ENCODE results near the gene SCUBE3.

SCUBE3 gene

GRCh38 chr6:35181933-35182612 is 31.7 kb upstream of the SCUBE3 start:
- DNase-seq: no peak

GRCh38 chr6:35183281-35183680 is 30.5 kb upstream of the SCUBE3 start:
- DNase-seq: no peak

DNA sequence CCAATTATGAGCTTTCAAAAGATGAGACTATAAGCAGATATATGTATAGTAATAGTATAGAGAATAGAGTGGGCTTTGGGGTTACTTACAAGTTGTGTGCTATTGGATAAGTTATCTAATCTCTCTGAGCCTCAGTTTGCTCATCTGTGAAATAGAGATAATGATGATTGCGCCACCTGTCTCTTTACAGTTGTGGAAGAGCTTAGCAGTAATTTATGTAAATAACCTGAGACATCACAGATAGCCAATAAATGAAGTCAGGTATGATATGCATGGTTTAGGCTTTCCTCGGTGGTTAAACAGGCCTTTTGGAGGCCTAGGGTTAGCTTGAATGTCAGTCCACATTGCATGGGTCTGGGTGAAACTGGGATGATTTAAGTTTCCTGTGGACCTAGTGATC is 29.8 kb upstream of the SCUBE3 start:
- no peak for DNase-seq

DNA sequence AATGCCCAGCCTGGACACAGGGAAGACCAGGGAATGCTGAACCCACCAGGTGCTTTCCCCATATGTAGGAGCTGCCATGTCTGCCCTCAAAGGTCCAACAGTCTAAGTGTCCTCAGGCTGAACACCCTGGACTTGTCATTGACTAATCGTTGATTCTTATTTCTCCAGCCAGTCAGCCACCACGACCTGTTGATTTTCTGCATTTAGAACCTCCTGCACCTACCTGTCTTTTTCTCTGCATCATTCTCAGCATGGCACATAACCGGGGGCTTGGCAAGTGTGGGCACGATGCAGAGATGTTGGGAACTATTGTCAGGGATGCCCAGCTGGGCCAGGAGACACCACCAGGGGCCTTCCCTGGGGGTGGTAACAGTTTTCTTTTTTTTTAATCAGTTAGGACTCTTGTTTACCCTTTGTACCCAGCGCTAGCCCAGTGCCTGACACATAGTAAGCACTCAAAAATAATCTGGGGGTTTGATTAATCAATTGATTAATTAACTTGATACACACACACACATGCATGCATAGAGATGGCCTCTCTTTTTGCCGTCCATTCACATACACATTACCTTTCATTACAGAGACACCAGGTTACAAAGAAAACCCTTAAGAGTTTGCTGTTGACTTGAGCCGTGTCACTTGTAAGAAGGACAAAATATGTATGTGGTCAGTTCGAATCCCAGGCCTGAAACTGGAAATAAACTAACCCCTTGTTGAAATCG is 29.0 kb upstream of the SCUBE3 start:
- DNase-seq: no peak

GRCh38 chr6:35185302-35185681 is 28.5 kb upstream of the SCUBE3 start:
- no peak for DNase-seq

GRCh38 chr6:35185971-35186370 is 27.8 kb upstream of the SCUBE3 start:
- no peak for DNase-seq

GRCh38 chr6:35186571-35186970 is 27.2 kb upstream of the SCUBE3 start:
- no peak for DNase-seq

DNA sequence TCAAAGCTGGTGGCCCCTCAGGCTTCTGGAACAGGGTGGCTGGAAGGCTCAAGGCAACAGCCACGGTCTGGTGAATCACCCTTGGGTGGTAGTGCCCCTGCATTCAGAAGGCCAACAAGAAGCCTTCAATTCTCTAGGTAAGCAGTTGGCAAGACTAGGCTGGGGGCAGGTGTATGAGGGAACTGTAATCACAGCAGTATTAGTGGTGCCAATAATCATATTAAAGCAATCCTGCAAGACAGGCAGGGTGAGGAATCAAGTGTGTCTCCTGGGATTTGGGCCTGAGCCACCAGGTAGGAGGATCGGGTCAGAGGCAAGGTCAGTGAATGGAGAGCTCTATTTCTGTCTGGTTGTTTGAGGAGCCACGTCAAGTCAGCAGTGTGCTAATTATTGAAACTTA is 24.9 kb upstream of the SCUBE3 start:
- no peak for DNase-seq

- DNase-seq: no peak
These were observed 23.4 kb upstream of the SCUBE3 start for GRCh38 chr6:35190306-35190705.

- no peak for DNase-seq
These were observed 21.9 kb upstream of the SCUBE3 start for GRCh38 chr6:35191889-35192288.

GRCh38 chr6:35192301-35192860 is 21.4 kb upstream of the SCUBE3 start:
- no peak for DNase-seq

DNA sequence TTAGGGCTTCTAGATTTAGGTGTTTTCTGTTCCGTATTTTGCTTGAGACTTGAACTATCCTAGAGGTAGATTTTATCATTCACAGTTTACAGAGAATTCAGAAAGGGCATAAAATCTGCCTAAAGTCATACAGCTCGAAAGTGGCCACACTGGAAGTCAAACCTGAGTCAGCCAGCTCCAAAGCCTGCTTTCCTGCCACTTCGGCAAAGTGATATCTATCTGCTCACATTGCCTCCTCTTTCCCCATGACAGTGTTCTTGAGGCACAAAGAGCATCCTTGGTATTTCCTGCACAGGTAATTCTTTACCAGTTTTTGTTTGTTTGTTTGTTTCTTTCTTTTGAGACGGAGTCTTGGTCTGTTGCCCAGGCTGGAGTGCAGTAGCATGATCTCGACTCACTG is 19.4 kb upstream of the SCUBE3 start:
- no peak for DNase-seq

DNA sequence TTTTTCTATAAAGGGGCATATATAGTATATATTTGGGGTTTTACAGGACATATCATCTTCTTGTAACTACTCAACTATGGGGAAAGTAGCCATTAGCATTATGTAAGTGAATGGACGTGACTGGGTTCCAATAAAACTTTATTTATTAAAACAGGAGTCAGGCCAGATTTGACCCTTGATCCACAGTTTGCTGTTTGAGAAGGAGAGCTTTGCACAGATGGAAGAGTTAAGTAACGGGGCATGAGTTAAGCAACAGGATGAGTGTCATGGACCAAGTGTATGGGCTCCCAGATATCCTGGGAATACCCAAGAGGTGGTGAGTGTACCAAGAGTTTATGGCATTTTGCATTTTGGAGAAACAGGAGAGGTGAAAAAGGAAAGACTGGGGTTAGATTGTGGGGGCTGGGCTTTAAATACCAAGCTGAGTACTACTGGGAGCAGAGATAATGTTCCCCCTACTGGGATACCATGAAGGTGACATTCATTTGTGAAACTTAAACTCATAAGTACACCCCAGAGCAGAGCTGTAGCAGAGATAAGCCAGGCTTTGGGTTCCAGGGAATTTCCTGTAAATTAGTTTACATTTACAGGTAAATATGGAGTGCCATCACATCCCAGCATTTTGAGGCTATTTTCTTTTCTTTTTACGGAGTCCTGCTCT is 18.5 kb upstream of the SCUBE3 start:
- DNase-seq: no peak

DNA sequence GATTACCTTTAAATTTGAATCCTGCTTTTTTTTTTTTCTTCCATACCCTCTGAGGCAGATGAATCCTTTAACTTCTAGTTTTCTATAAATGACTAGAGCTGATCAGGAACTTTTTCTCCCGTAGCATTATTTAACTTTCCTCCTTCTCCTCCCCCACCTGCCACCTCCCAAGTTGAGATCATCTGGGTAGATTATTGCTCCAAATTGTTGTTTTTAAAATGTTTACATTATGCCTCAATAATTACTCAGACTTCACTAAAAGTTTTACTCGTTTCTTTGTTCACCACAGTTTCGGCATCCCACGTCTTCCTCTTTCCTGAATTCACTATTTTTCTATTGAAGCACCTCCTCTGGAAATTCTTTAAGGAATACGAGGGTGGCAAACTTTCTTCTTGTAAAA is 16.6 kb upstream of the SCUBE3 start:
- no peak for DNase-seq

DNA sequence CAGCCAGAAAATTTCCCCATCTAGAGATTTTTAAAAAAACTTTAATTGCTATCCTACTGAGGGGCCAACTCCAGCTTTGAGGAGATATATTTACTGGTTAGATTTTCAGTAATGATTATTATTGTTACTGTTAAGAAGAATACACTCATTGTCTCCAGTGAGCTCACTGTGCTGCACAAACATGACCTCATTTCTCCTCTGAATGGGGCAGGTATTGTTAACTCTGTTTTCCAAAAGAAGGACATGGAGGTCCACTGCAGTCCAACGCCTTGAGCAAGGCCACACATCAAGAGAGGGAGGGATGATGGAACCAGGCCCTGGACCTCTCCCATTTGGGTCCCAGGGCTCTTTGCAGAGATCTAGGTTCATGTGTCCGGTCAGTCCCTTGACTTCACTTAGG is 13.9 kb upstream of the SCUBE3 start:
- DNase-seq: no peak

- DNase-seq: no peak
These were observed 11.7 kb upstream of the SCUBE3 start for GRCh38 chr6:35202066-35202546.

DNA sequence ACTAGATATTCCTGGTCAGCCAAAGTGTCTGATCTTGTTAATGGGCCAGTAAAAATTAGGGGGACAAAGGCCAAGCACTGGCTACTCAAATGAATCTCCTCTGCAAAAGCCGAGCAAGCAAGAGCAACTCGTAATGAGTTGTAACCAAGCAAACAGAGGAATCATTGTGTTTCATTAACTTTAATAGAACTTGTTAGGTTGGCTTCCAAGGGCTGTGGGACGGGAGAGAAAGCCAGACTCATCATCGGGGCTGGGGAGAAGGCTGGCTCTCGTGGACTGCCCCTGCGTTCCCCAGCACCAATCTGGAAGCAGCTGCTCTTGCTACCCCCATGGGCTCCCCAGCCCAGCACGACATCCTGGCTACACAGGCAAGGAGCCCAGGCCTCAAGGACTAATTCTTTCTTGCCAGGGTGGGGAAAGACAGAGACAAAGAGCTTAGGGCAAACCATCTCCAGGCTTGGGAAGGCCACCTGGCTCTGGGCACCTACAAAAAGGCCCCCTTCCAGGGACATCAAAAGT is 10.5 kb upstream of the SCUBE3 start:
- no peak for DNase-seq

DNA sequence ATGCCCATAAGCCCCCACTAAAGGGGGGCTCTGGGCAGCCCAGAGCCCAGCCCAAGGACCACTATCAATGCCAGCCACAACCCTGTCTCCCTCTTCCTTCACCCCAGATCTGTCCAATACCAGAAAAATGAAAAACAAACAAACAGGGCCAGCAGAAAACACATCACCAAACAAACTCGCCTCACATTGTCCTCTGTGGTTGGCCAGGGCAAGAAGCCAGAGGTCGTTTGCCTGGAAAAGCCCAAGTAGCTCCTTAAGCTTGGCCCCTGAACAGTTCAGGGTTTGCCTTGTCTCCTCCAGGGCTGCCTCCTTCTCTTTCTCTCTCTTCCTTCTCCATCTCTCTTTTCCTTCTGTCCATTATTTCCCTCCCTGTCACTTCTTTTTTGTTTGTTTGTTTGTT is 10.1 kb upstream of the SCUBE3 start:
- DNase-seq: no peak

GRCh38 chr6:35206346-35206745 is 7.4 kb upstream of the SCUBE3 start:
- no peak for DNase-seq

DNA sequence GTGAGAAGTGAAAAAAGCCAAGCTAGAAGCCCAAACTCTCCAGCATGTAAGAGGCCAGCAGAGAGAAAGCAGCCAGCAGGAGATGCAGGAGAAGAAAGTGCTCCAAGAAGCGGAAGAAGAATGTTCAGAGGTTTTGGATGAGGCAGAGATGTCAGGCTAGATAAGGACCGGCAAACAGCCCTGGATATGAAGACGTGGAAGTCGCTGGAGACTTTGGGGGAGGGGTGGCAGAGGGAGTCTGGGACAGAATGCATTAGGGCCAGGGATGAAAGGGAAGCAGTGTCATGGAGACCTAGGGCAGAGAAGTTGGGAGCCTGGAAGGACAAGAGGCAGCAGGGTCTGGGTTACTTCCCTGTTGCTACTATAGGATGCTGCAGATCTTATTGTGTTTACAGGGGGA is 5.3 kb upstream of the SCUBE3 start:
- no peak for DNase-seq

GRCh38 chr6:35209081-35209480 is 4.7 kb upstream of the SCUBE3 start:
- DNase-seq: no peak

GRCh38 chr6:35209622-35210247 is 4.0 kb upstream of the SCUBE3 start:
- DNase-seq: no peak

DNA sequence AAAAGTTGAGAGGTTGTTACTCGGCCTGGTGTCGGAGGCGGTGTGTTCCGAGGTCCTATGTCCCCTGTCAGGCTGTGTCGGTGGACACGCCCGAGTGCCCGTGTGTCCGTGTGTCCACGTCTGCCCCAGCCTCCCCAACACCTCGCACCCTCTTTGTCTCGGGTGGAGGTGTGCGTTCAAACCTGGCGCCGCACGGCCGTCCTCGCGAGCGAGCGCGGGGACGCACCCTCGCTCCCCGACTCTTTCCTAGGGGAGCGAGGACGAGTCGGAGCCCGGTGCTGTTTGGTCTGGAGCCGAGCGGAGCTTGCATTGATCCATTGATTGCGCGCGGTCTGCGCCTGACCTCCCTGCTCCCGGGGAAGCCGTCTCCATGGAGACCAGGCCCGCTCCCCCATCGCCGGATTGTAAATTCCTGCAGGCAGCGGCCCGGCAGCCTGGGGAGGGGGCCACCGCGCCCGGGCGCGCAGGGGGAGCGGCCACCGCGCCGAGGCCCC is 411 bp upstream of the SCUBE3 start:
- DNase-seq: no peak

Data from inflammatory macrophage treated with lipopolysaccharide for 4 hours (primary cell).